ENCODE data around the gene GREB1L. TPM values are rescaled to one million over a fixed set of nuclear protein-coding genes. Genes with fewer than 3 reads are reported as not detected.

GREB1L gene
- total RNA-seq, 1 donor from 2014 or later: 12.3 TPM

DNA sequence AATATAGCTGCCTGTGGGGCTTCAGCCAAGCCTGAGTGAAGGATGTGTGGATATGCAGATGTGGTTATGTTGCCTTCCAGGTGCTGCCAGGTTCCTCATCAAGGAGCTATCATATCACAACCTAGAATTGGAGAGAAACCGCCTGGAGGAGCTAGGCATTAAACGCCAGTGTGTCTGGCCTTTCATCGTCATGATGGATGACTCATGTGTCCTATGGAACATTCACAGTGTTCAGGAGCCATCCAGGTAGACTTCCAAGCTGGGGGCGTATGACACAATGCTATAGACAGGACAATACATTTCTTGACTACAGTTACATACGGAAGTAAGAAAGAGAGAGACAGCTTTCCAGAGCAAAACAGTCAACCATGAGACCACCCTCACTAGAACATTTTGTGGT is 271.7 kb downstream of the GREB1L start:
- TF ChIP-seq, protein P1, sequence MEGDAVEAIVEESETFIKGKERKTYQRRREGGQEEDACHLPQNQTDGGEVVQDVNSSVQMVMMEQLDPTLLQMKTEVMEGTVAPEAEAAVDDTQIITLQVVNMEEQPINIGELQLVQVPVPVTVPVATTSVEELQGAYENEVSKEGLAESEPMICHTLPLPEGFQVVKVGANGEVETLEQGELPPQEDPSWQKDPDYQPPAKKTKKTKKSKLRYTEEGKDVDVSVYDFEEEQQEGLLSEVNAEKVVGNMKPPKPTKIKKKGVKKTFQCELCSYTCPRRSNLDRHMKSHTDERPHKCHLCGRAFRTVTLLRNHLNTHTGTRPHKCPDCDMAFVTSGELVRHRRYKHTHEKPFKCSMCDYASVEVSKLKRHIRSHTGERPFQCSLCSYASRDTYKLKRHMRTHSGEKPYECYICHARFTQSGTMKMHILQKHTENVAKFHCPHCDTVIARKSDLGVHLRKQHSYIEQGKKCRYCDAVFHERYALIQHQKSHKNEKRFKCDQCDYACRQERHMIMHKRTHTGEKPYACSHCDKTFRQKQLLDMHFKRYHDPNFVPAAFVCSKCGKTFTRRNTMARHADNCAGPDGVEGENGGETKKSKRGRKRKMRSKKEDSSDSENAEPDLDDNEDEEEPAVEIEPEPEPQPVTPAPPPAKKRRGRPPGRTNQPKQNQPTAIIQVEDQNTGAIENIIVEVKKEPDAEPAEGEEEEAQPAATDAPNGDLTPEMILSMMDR (IDR thresholded peaks at IDR 0.05; ENCODE audit: borderline replicate concordance): no peak
- H3K9me3 ChIP-seq (replicated peaks): no peaks in the 10 kb centered on the region
- intact Hi-C loops (cut with micrococcal nuclease): no loop called here

DNA sequence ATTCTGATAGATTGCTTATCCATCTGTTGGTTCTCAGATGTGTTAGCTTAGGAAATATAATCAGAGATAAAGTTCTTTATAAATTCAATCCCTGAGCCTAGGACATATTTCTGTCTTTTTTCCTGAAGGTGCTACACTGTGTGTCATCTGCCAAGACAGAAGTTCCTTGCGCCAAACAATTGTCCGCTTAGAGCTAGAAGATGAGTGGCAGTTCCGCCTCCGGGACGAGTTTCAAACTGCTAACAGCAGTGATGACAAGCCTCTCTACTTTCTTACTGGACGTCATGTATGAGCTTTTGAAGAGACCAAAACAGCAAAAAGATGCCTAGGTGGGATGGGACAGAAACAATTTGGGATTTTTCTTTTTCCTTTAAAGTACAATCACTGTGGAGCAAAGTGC is 280.5 kb downstream of the GREB1L start:
- TF ChIP-seq, protein P1 (IDR thresholded peaks at IDR 0.05; ENCODE audit: borderline replicate concordance): no peak
- Histone ChIP-seq H3K36me3 (peaks cover 58% of the 10 kb centered on the region), H3K27ac (replicated peaks) (no peak overlapping the region), H3K4me3 (no peak overlapping the region), H3K9me3 (replicated peaks) (no peaks in the 10 kb centered on the region), H3K4me1 (no peaks in the 10 kb centered on the region), H3K27me3 (ENCODE audit: low read depth) (no peaks in the 10 kb centered on the region)
- no peak for DNase-seq
- intact Hi-C loops (cut with micrococcal nuclease): no loop called here

More for the DNA sequence above, 271.7 kb downstream of the GREB1L start:
- no peaks in the 10 kb centered on the region for H3K4me1 ChIP-seq
- no peak overlapping the region for H3K27ac ChIP-seq (replicated peaks)
- H3K36me3 ChIP-seq: peaks cover 17% of the 10 kb centered on the region
- no peak for DNase-seq
- no peak overlapping the region for H3K4me3 ChIP-seq
- H3K27me3 ChIP-seq (ENCODE audit: low read depth): no peaks in the 10 kb centered on the region

DNA sequence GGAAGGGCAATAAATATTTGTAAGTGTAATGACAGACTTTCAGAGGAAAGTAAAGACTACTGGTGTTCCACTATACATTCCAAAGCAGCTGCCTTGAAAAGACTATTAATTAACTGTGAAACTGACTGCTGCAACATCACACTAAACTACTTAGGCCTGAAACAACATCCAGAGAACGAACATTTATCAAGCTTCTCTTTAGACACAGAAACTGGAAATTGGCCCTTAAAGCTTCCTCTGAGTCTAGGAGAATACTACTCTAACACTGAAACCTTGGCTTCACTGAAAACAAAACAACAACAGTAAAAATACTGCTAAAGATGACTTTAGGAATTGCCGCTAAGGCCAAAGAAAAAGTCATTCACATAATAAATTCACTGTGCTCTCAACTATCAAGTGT is 283.9 kb downstream of the GREB1L start:
- peaks cover 67% of the 10 kb centered on the region for H3K36me3 ChIP-seq
- H3K27me3 ChIP-seq (ENCODE audit: low read depth): no peaks in the 10 kb centered on the region
- no peaks in the 10 kb centered on the region for H3K9me3 ChIP-seq (replicated peaks)
- TF ChIP-seq, protein P1 (IDR thresholded peaks at IDR 0.05; ENCODE audit: borderline replicate concordance): no peak
- H3K27ac ChIP-seq (replicated peaks): no peak overlapping the region
- H3K4me1 ChIP-seq: no peaks in the 10 kb centered on the region
- intact Hi-C loops (cut with micrococcal nuclease): no loop called here
- H3K4me3 ChIP-seq: no peak overlapping the region
- no peak for DNase-seq

DNA sequence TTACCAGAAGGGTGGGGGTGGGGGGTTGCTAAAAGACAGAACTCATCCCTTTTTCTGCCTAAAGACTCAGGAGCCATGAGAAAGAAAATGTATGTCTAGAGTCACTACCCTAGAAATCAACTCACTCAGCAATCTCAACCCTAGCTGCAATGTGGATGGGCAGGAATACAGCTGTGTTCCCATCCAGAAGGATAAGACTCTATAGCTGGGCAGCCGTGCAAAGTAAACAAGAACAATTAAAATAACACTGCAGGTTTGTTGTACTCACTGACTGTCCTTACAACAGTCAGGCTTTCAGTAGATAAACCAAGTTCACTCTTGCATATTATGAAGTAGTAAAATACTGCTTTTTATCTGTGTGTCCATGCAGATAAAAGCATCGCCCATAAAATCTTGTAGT is 284.4 kb downstream of the GREB1L start:
- no peak for DNase-seq
- intact Hi-C loops (cut with micrococcal nuclease): no loop called here
- Histone ChIP-seq H3K4me1 (no peaks in the 10 kb centered on the region), H3K27ac (replicated peaks) (no peak overlapping the region), H3K36me3 (peaks cover 68% of the 10 kb centered on the region), H3K4me3 (no peak overlapping the region), H3K9me3 (replicated peaks) (no peaks in the 10 kb centered on the region), H3K27me3 (ENCODE audit: low read depth) (no peaks in the 10 kb centered on the region)
- TF ChIP-seq, protein P1 (IDR thresholded peaks at IDR 0.05; ENCODE audit: borderline replicate concordance): no peak

DNA sequence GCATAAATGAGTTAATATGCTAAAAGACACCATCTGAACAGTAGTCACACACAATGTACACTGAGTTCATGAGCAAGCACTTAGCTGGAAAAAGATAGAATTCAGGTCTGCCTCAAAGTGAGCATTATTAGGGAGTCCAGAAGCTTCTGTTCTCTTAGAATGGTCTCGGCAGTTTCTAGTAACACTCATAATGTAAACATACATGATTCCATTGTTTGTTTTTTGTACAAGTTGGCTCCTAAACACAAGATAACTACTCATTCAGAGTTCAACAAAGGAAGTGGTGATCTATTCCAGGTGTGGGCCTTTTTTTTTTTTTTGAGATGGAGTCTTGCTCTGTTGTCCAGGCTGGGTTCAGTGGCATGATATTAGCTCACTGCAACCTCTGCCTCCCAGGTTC is 292.3 kb downstream of the GREB1L start:
- no peak for DNase-seq
- Histone ChIP-seq H3K27me3 (ENCODE audit: low read depth) (no peaks in the 10 kb centered on the region), H3K4me3 (no peak overlapping the region), H3K27ac (replicated peaks) (no peak overlapping the region), H3K9me3 (replicated peaks) (no peaks in the 10 kb centered on the region), H3K36me3 (peaks cover 85% of the 10 kb centered on the region), H3K4me1 (no peaks in the 10 kb centered on the region)
- TF ChIP-seq, protein P1 (IDR thresholded peaks at IDR 0.05; ENCODE audit: borderline replicate concordance): no peak
- intact Hi-C loops (cut with micrococcal nuclease): no loop called here

DNA sequence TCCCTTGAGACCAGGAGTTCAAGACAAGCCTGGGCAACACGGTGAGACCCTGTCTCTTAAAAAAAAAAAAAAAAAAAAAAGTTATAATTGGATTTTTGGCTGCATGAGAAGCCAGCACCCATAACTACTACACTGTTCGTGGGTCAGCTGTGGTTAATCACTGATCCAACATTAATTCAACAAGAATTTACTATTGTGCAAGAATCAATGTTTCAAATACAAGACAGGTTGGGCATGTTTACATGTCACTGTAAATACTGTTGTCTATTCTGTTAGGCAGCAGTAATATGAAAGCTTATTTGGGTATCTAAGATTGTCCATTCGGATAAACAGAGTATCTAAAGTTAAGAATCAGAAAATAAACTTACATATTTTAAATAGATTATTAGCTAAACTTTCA is 296.2 kb downstream of the GREB1L start:
- TF ChIP-seq, protein P1 (IDR thresholded peaks at IDR 0.05; ENCODE audit: borderline replicate concordance): no peak
- no peak overlapping the region for H3K4me3 ChIP-seq
- H3K9me3 ChIP-seq (replicated peaks): no peaks in the 10 kb centered on the region
- no peak overlapping the region for H3K27ac ChIP-seq (replicated peaks)
- H3K4me1 ChIP-seq: no peaks in the 10 kb centered on the region
- H3K27me3 ChIP-seq (ENCODE audit: low read depth): no peaks in the 10 kb centered on the region
- peaks cover 60% of the 10 kb centered on the region for H3K36me3 ChIP-seq
- no peak for DNase-seq
- intact Hi-C loops (cut with micrococcal nuclease): no loop called here

Measured in left ventricle myocardium inferior (tissue), 1 donor.